PC-9 (cell line): Measurements from ENCODE around the gene PIK3R2. TPM values are rescaled to one million over a fixed set of nuclear protein-coding genes. Genes with fewer than 3 reads are reported as not detected.
A peak's percentile ranks its signal among the peaks of the same experiment; 100 is the strongest.

Experiments
- BruUV-seq: library from RNA; stranded (reverse); fragments of 400-500 nt; replicated peaks from 2 replicates; lab custom pipeline; 2021; lab: Mats Ljungman, UMichigan
- CTCF ChIA-PET: fragments of 300-600 bp; sonication (Branson Sonifier 250); formaldehyde crosslinking; loops from one replicate; lab custom pipeline; 2022; ENCODE audit warnings: antibody characterized with exemption; lab: Charles Lee
- POLR2A ChIA-PET: fragments of 300-600 bp; sonication (Branson Sonifier 250); formaldehyde crosslinking; loops from one replicate; lab custom pipeline; 2022; ENCODE audit warnings: antibody characterized with exemption; ENCODE audit not compliant: unreplicated experiment; lab: Charles Lee
- DNase-seq, 2 experiments: peaks; one replicate each; pipeline versions ENCODE4 v3.0.0 to v3.0.0-alpha.2; 2015 to 2022; ENCODE audit warnings: mixed read lengths in 1 of 2
- H2AFZ ChIP-seq: fragments of 200-600 bp; sonication (generic); 2 replicates; pipeline ENCODE4 v1.8.1; 2017; ENCODE audit warnings: antibody characterized with exemption
- H3F3A ChIP-seq: fragments of 200-600 bp; sonication (generic); 2 replicates; pipeline ENCODE4 v1.8.1; 2017; ENCODE audit warnings: antibody characterized with exemption, mild to moderate bottlenecking, low read depth; ENCODE audit not compliant: insufficient read depth
- H3K27ac ChIP-seq: fragments of 200-600 bp; sonication (generic); 2 replicates; pipeline ENCODE4 v1.6.1; 2016; ENCODE audit warnings: mixed run types
- H3K27me3 ChIP-seq: fragments of 200-600 bp; sonication (generic); 2 replicates; pipeline ENCODE4 v1.6.1; 2016; ENCODE audit warnings: low read depth, mixed run types; ENCODE audit not compliant: insufficient read depth
- H3K36me3 ChIP-seq: fragments of 200-600 bp; sonication (generic); 2 replicates; pipeline ENCODE4 v1.6.1; 2016; ENCODE audit warnings: low read depth, mixed run types
- H3K4me1 ChIP-seq: fragments of 200-600 bp; sonication (generic); replicated peaks from 2 replicates; pipeline ENCODE4 v1.6.1; 2016; ENCODE audit warnings: mixed run types; ENCODE audit not compliant: insufficient read depth
- H3K4me2 ChIP-seq: fragments of 200-600 bp; sonication (generic); 2 replicates; pipeline ENCODE4 v1.6.1; 2017; ENCODE audit warnings: mixed run types
- H3K4me3 ChIP-seq: fragments of 200-600 bp; sonication (generic); 2 replicates; pipeline ENCODE4 v1.6.1; 2016; ENCODE audit warnings: mixed run types
- H3K79me2 ChIP-seq: fragments of 200-600 bp; sonication (generic); 2 replicates; pipeline ENCODE4 v1.6.1; 2017; ENCODE audit warnings: low read depth, mixed run types
- H3K9me2 ChIP-seq: fragments of 200-600 bp; sonication (generic); 2 replicates; pipeline ENCODE4 v1.8.1; 2017; ENCODE audit warnings: mild to moderate bottlenecking; ENCODE audit not compliant: insufficient read depth
- H3K9me3 ChIP-seq: fragments of 200-600 bp; sonication (generic); 2 replicates; pipeline ENCODE4 v1.8.1; 2016; ENCODE audit warnings: low read depth; ENCODE audit not compliant: insufficient read depth
- H4K20me1 ChIP-seq: fragments of 200-600 bp; sonication (generic); 2 replicates; pipeline ENCODE4 v1.8.1; 2017; ENCODE audit not compliant: insufficient read depth
- CTCF ChIP-seq: fragments of 200-600 bp; sonication (generic); conservative IDR thresholded peaks from 2 replicates; pipeline ENCODE4 v1.6.1; 2017; ENCODE audit warnings: mixed run types, antibody characterized with exemption, mild to moderate bottlenecking, moderate library complexity
- EZH2 ChIP-seq: fragments of 200-600 bp; sonication (generic); IDR thresholded peaks from 2 replicates; pipeline ENCODE4 v1.8.0; 2017; ENCODE audit warnings: antibody characterized with exemption, low read depth
- intact Hi-C: fragments of 100-400 bp; cut with micrococcal nuclease; formaldehyde crosslinking; loops from one replicate; pipeline ENCODE4 v1.10.0; 2022; ENCODE audit not compliant: unreplicated experiment
- total RNA-seq: library from RNA; stranded (reverse); gene quantifications from 2 replicates; pipeline ENCODE4 v1.2.3, GENCODE V29; 2021

Gene PIK3R2
- total RNA-seq, 1 experiment from 2014 or later = 61.8 TPM

DNA sequence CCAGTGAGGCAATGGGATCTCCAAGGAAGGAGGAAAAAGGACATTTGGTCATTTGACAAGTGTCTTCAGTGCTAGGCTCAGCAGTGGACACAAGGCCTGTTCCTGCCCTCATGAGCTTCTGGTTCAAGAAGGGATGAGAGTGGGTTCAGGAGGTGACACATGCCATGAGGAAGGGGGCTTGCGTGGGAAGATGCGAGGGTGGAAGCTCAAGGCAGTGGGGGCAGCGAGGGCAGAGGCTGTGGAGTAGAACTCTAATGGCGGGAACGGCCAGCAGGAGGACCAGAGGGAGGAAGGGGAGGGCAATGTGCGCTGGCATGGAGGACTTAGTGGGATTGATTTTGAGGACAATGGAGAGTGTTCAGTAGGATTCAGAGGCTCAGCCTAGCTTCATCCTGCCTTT is 3.3 kb downstream of the PIK3R2 start:
- H4K20me1 ChIP-seq = peaks cover 34% of the 10 kb centered on the region
- TF ChIP-seq EZH2 = no peak
- no peak for TF ChIP-seq CTCF
- H3K4me1 ChIP-seq = peaks cover 15% of the 10 kb centered on the region
- no peak for DNase-seq
- H2AFZ ChIP-seq = no peak overlapping the region
- CTCF ChIA-PET = no interaction called here
- H3K79me2 ChIP-seq = peaks cover 39% of the 10 kb centered on the region
- no peaks in the 10 kb centered on the region for H3K9me3 ChIP-seq
- no peaks in the 10 kb centered on the region for H3K27me3 ChIP-seq
- no peak overlapping the region for H3K27ac ChIP-seq
- POLR2A ChIA-PET = interaction anchor here (0.6 kb wide), 1 partner anchor 36 kb away, joined by 3 read pairs; the partner anchor contains the start of gene MPV17L2
- H3K9me2 ChIP-seq = no peaks in the 10 kb centered on the region
- intact Hi-C loops = loop anchor here (5.0 kb wide), 1 partner anchor 149 kb away; the partner anchor contains the start of gene ARRDC2
- peaks cover 6% of the 10 kb centered on the region; the same call in 1 of the 2 replicates for H3K36me3 ChIP-seq
- no peak overlapping the region for H3K4me3 ChIP-seq
- H3F3A ChIP-seq = peaks cover 54% of the 10 kb centered on the region
- no peak overlapping the region for H3K4me2 ChIP-seq
- no TSS peak for BruUV-seq

- Histone ChIP-seq H3K4me1 (peaks cover 9% of the 10 kb centered on the region; the same call in 1 of the 2 replicates), H2AFZ (no peak overlapping the region)
- CTCF ChIA-PET = no interaction called here
These were observed 4.0 kb downstream of the PIK3R2 start for GRCh38 chr19:18156841-18157464.

More at GRCh38 chr19:18156841-18157464, 4.0 kb downstream of the PIK3R2 start:
- no TSS peak for BruUV-seq
- DNase-seq = peak in 1 of 2 experiments; percentile 85
- Histone ChIP-seq H3K27me3 (no peaks in the 10 kb centered on the region), H3K4me2 (no peak overlapping the region), H3F3A (peaks cover 47% of the 10 kb centered on the region), H3K9me2 (no peaks in the 10 kb centered on the region), H3K9me3 (no peaks in the 10 kb centered on the region), H3K27ac (no peak overlapping the region), H3K36me3 (peaks cover 11% of the 10 kb centered on the region; the same call in 1 of the 2 replicates), H3K79me2 (peaks cover 39% of the 10 kb centered on the region), H3K4me3 (no peak overlapping the region), H4K20me1 (peaks cover 39% of the 10 kb centered on the region)
- POLR2A ChIA-PET = no interaction called here
- intact Hi-C loops = loop anchor here (5.0 kb wide), 1 partner anchor 150 kb away; the partner anchor contains the start of gene ARRDC2
- TF ChIP-seq CTCF (no peak), EZH2 (no peak)
